ENCODE data around the gene LYPD8.

LYPD8 gene

DNA sequence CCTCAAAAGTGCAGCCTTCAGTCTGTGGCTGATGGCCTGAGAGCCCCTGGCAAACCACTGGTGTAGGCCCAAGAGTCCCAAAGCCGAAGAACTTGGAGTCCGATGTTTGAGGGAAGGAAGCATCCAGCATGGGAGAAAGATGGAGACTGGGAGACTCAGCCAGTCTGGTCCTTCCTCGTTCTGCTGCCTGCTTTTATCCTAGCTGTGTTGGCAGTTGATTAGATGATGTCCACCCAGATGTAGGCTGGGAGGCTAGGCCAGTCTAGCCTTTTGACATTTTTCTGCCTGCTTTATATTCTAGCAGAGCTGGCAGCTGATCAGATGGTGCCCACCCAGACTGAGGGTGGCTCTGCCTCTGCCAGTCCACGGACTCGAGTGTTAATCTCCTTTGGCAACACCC lies 1.1 kb upstream of the LYPD8 start:
- no peak for DNase-seq

DNA sequence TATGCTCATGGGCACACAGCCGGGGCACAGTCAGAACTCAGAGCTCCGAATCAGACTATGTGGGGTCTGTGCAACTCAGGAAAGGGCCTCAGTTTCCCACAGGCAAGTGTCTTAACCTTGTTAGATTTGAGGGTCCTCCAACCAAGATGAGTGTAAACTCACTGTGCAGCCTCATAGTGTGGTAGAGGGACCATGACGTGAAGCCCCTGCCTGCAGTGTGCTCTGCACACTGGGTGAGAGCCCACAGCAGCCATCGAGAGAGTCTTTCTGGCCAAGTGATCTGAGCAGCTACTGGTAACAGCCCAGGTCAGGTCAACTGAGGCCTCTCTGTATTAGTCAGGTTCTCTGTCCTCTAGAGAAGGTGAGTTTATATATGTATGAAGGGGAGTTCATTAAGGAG lies 592 bp upstream of the LYPD8 start:
- DNase-seq = no peak

DNA sequence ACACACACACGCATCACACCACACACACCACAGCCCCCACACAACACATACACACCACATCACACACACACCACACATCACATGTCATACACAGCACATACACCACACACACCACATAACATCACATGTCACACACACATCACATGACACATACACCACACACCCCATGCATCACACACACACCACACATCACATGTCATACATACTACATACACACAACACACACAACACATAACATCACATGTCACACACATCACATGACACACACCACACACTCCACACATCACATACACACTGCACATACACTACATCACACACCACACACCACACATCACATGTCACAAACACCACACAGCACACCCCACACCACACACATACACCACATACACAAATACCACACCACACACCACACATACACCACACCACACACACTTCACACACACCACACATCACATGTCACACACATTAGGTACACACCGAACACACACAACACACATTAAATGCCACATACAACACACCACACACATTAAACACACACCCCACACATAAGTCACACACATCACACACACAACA lies 1.8 kb downstream of the LYPD8 start:
- no peak for DNase-seq

GRCh38 chr1:248753029-248753594 lies 2.4 kb downstream of the LYPD8 start:
- no peak for DNase-seq

DNA sequence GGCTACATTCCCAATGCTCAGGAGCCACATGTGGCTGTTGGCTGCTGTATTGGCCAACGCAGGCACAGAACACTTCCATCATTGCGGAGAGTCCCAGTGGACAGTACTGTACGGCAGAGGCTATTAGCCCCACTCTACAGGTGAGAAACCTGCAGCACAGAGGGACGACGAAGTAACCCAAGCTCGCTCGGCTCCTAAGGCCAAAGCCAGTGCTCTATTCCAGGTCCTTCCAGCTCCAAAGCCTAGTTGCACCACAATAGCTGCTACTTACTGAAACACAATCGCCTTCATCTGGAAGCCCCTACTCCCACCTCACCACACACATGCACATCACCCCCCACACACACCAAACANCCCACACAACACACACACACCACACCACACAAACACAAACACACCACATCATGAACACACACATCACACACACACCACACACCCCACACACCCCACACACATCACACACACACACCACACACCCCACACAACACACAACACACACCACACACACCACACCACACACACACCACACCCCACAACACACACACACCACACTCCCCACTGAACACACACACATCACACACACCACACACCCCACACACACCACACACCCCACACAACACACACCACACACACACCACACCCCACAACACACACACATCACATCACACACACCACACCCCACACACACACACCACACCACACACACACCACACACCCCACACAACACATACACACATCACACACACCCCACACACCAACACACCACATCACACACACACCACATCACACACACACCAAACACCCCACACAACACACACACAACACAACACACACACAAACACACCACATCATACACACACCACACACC lies 3.2 kb downstream of the LYPD8 start:
- DNase-seq = no peak

- no peak for DNase-seq
Observed at GRCh38 chr1:248751635-248752034, 3.9 kb downstream of the LYPD8 start.

DNA sequence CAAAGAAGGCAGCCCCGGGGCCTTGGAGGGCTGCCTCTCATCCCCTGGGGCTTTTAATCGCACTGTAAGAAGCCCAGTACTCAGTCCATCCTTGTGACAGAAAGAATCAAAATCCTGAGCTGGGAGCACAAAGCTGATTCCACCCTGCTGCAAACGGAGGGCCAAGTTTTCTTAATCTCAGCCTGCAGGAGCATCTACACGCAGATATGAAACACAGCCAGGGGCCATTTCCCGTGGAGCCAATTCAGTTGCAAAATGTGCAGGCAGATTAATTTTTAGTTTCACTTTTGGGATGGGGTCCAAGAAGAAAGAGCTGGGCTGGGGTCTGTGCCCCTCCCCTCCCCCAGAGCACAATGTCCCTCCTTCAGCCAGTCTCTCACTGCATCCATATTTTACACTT lies 4.4 kb downstream of the LYPD8 start:
- DNase-seq = no peak

DNA sequence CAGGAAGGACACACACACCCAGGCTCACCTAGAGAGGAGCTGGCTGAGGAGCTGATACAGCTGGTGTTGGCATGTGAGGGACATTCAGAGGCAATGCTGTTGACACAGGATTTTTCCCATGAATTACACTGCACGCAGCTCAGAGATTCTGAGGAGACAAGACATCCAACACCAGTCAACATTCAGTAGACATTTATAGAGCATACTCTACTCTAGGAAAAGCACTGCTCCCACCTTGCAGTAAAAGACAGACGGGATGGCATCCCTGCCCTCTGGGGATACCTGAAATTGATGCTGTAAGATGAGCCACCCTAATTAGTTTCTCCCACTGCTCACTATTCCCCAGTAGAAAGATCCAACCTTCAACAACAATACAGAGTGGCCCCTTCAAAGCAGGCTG lies 5.1 kb downstream of the LYPD8 start:
- DNase-seq = no peak

- DNase-seq = no peak
Observed at GRCh38 chr1:248748211-248748610, 7.3 kb downstream of the LYPD8 start.

- DNase-seq = no peak
Observed at GRCh38 chr1:248740876-248741275, 14.7 kb downstream of the LYPD8 start.

DNA sequence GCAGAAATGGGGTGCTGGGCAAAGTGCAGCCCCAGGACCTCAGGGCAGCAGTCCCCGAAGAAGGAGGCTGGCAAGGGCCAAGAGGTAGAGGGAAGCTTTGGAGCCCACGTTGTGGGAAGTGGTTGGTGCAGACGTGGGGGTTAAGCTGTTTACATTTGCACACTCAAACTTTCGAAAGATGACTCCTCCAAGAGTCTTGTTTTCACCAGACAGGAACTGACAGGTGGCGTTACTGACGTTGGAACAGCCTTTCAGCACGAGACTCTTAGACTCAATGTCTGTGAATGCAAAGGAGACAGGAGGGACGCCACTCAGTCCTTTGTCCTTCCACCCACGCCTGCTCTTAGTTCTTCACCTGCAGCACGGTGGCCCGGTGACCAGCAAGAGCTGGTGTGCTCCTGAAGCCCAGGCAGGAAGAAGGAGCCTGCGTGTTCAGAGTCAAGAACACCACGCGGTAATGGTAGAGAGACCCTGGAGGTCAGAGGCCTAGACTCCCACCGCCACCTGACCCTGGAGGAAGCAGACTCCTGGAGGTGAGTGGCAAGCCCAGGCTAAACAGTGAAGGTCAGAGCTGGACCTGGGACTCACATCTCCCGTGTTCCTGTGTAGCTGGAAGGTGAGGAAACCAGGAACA lies 15.9 kb downstream of the LYPD8 start:
- DNase-seq = no peak

- no peak for DNase-seq
Observed at GRCh38 chr1:248737457-248737856, 18.1 kb downstream of the LYPD8 start.

DNA sequence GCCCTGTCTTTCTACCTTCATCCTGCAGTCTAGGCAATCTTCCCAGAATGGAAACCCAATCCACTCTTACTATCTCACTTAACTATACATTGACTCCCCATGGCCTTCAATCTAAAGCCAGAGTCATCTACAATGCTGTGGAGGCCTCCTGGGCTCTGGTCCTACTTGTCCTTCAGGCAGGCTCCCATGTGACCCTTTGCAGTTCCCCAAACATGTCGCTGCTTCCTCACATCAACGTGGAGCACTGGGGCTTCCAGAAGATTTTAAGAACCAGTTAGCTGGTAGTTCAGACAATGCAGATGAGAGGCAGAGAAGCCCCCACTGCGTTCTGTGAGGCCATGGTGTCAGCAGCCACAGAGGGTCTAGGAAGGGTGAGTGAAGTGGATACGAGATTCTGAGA lies 18.6 kb downstream of the LYPD8 start:
- DNase-seq = no peak

- no peak for DNase-seq
Observed at GRCh38 chr1:248733566-248733965, 22.0 kb downstream of the LYPD8 start.

- no peak for DNase-seq
Observed at GRCh38 chr1:248730507-248731335, 24.8 kb downstream of the LYPD8 start.

GRCh38 chr1:248714248-248714647 lies 41.3 kb downstream of the LYPD8 start:
- DNase-seq = no peak

- no peak for DNase-seq
Observed at GRCh38 chr1:248710305-248710900, 45.2 kb downstream of the LYPD8 start.

DNA sequence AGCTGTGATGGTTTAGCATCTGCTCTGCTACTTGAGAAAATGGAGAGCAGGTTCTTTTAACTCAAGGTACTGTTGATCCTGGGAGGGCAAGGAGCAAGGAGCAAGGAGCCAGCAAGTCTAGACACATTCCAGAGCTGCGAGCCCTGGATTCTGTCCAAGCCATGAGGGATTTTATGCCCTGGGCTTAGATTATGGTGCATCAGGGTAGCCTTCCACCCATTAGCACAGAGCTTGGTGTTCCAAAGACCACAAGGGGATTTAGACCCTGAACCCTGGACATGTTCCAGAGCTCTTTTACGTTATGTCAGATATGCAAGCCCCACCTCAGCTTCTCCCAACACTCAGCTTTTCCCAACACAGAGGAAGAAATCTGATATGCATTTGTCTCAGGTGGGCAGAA lies 51.0 kb downstream of the LYPD8 start:
- no peak for DNase-seq

GRCh38 chr1:248703674-248704073 lies 51.9 kb downstream of the LYPD8 start:
- no peak for DNase-seq

- no peak for DNase-seq
Observed at GRCh38 chr1:248702714-248703113, 52.8 kb downstream of the LYPD8 start, which contains the start of gene OR14I1. TSS of gene OR14I1 (minus strand) at chr1:248702766.

- no peak for DNase-seq
Observed at GRCh38 chr1:248699099-248699498, 56.5 kb downstream of the LYPD8 start.

- DNase-seq = no peak
Observed at GRCh38 chr1:248697907-248698306, 57.7 kb downstream of the LYPD8 start.

Data from stimulated activated CD8-positive, alpha-beta memory T cell treated with anti-CD3 and anti-CD28 coated beads, Interleukin-4, amount 100 ng/mL, for 48 hours (primary cell).